H1 (cell line): ENCODE data around the gene INPP4B.

Experiments
- ATF2 ChIP-seq: IDR thresholded peaks from 2 replicates; pipeline ENCODE4 v1.6.1; 2012; ENCODE audit warnings: low read length, inconsistent platforms
- CEBPB ChIP-seq: IDR thresholded peaks from 2 replicates; pipeline ENCODE4 v1.6.1; 2012; ENCODE audit warnings: low read depth, low read length
- CTCF ChIP-seq, 3 experiments: IDR thresholded peaks; 1 replicate in 2 of 3; 2 replicates in 1 of 3; pipeline versions ENCODE4 v1.5.1 to v1.6.1; 2011; ENCODE audit warnings: low read length in 3 of 3, mild to moderate bottlenecking in 3 of 3, inconsistent platforms in 2 of 3, low read depth in 1 of 3, moderate library complexity in 1 of 3; ENCODE audit not compliant: insufficient read depth in 1 of 3; ENCODE audit errors: control extremely low read depth in 1 of 3
- EZH2 ChIP-seq: fragments of 200-600 bp; sonication (generic); IDR thresholded peaks from 2 replicates; pipeline ENCODE4 v1.7.1; 2012; ENCODE audit warnings: low read depth, mild to moderate bottlenecking, moderate library complexity, low read length, inconsistent platforms; ENCODE audit not compliant: severe bottlenecking
- GTF2F1 ChIP-seq: IDR thresholded peaks from 2 replicates; pipeline ENCODE4 v1.6.1; 2012; ENCODE audit warnings: low read depth, low read length, improper control_type of control experiment, borderline replicate concordance
- MAX ChIP-seq: IDR thresholded peaks from 2 replicates; pipeline ENCODE4 v1.6.1; 2012; ENCODE audit warnings: inconsistent platforms
- POLR2A ChIP-seq, 2 experiments: IDR thresholded peaks; 1 replicate in 1 of 2; 2 replicates in 1 of 2; pipeline ENCODE4 v1.6.1; 2011; ENCODE audit warnings: low read depth in 2 of 2, low read length in 2 of 2, mild to moderate bottlenecking in 2 of 2; ENCODE audit errors: control extremely low read depth in 1 of 2
- POLR2AphosphoS5 ChIP-seq: IDR thresholded peaks from 2 replicates; pipeline ENCODE4 v1.6.1; 2011; ENCODE audit warnings: low read depth, low read length
- RAD21 ChIP-seq, 2 experiments: IDR thresholded peaks in 1 of 2; conservative IDR thresholded peaks in 1 of 2; 2 replicates each; pipeline ENCODE4 v1.6.1; 2011; ENCODE audit warnings: low read depth in 2 of 2, low read length in 2 of 2, improper control_type of control experiment in 1 of 2, inconsistent platforms in 1 of 2, mild to moderate bottlenecking in 1 of 2, moderate library complexity in 1 of 2
- SIN3A ChIP-seq, 2 experiments: IDR thresholded peaks in 1 of 2; conservative IDR thresholded peaks in 1 of 2; 2 replicates each; pipeline ENCODE4 v1.6.1; 2011 to 2012; ENCODE audit warnings: low read length in 2 of 2, improper control_type of control experiment in 1 of 2, low read depth in 1 of 2, mild to moderate bottlenecking in 1 of 2
- TCF12 ChIP-seq: IDR thresholded peaks from 2 replicates; pipeline ENCODE4 v1.6.1; 2011; ENCODE audit warnings: low read depth, mild to moderate bottlenecking, low read length

- TF ChIP-seq POLR2AphosphoS5 = no peak
- no peak for TF ChIP-seq CTCF (IDR thresholded peaks at IDR 0.05; ENCODE audit: control extremely low read depth in 1 of 3, insufficient read depth in 1 of 3, low read depth in 1 of 3, low read length in 3 of 3)
- TF ChIP-seq SIN3A (conservative IDR thresholded peaks at IDR 0.05 in 1 of 2, IDR thresholded peaks at IDR 0.05 in 1 of 2; ENCODE audit: low read depth in 1 of 2, low read length in 2 of 2) = no peak
- TF ChIP-seq ATF2 = no peak
- no peak for TF ChIP-seq POLR2A (IDR thresholded peaks at IDR 0.05; ENCODE audit: control extremely low read depth in 1 of 2, low read depth in 2 of 2, low read length in 2 of 2)
- no peak for TF ChIP-seq RAD21 (IDR thresholded peaks at IDR 0.05 in 1 of 2, conservative IDR thresholded peaks at IDR 0.05 in 1 of 2; ENCODE audit: low read depth in 2 of 2, low read length in 2 of 2)
- no peak for TF ChIP-seq TCF12
- TF ChIP-seq GTF2F1 = no peak
- TF ChIP-seq EZH2 = no peak
- TF ChIP-seq CEBPB = no peak
- TF ChIP-seq MAX = no peak
Observed at GRCh38 chr4:142706381-142706780, 139.7 kb downstream of the INPP4B start.
